SU-DHL-6 (cell line): ENCODE results near the gene PDE4D.

ENCODE experiments used
- CTCF ChIP-seq: fragments of 200-600 bp; sonication (generic); IDR thresholded peaks from one replicate; pipeline ENCODE4 v1.5.1; 2017; ENCODE audit warnings: antibody characterized with exemption, mild to moderate bottlenecking, low read length, moderate library complexity; ENCODE audit not compliant: insufficient read depth, poor library complexity, severe bottlenecking
- EZH2phosphoT487 ChIP-seq: fragments of 200-600 bp; sonication (generic), shearing (Covaris generic); conservative IDR thresholded peaks from 2 replicates; pipeline ENCODE4 v1.6.1; 2018; ENCODE audit warnings: mild to moderate bottlenecking, antibody characterized with exemption, low read length, moderate library complexity, mixed read lengths

- TF ChIP-seq CTCF = no peak
- TF ChIP-seq EZH2phosphoT487 = no peak
These were observed 793.6 kb downstream of the PDE4D start for GRCh38 chr5:59099995-59100345.
